Stimulated activated CD8-positive, alpha-beta memory T cell treated with anti-CD3 and anti-CD28 coated beads, Interleukin-2, amount 100 ng/mL, for 1 hour (primary cell): ENCODE measurements around the gene TADA2B.
"Not testable (repeated sequence)": the region's sequence is repeated elsewhere in the genome, so short reads cannot be mapped to it uniquely, and the experiment has no call there.

ENCODE experiments used
- DNase-seq, 2 donors: peaks; one replicate each; pipeline ENCODE4 v3.0.0-alpha.2; 2020; ENCODE audit warnings: low read depth in 2 of 2

Gene TADA2B

DNA sequence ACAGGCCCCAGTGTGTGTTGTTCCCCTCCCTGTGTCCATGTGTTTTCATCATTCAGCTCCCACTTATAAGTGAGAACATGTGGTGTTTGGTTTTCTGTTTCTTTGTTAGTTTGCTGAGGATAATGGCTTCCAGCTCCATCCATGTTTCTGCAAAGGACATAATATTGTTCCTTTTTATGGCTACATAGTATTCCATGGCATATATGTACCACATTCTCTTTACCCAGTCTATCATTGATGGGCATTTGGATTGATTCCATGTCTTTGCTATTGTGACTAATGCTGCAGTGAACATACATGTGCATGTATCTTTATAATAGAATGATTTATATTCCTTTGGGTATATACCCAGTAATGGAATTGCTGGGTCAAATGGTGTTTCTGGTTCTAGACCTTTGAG is 36.3 kb downstream of the TADA2B start:
- not testable (repeated sequence) for DNase-seq

DNA sequence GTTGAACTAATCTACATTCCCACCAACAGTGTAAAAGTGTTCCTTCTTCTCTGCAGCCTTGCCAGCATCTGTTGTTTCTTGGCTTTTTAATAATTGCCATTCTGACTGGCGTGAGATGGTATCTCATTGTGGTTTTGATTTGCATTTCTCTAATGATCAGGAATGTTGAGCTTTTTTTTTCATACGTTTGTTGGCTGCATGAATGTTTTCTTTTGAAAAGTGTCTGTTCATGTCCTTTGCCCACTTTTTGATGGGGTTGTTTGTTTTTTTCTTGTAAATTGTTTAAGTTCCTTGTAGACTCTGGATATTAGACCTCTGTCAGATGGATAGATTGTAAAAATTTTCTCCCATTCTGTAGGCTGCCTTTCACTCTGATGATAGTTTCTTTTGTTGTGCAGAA is 36.7 kb downstream of the TADA2B start:
- DNase-seq, result not testable (repeated sequence)

DNA sequence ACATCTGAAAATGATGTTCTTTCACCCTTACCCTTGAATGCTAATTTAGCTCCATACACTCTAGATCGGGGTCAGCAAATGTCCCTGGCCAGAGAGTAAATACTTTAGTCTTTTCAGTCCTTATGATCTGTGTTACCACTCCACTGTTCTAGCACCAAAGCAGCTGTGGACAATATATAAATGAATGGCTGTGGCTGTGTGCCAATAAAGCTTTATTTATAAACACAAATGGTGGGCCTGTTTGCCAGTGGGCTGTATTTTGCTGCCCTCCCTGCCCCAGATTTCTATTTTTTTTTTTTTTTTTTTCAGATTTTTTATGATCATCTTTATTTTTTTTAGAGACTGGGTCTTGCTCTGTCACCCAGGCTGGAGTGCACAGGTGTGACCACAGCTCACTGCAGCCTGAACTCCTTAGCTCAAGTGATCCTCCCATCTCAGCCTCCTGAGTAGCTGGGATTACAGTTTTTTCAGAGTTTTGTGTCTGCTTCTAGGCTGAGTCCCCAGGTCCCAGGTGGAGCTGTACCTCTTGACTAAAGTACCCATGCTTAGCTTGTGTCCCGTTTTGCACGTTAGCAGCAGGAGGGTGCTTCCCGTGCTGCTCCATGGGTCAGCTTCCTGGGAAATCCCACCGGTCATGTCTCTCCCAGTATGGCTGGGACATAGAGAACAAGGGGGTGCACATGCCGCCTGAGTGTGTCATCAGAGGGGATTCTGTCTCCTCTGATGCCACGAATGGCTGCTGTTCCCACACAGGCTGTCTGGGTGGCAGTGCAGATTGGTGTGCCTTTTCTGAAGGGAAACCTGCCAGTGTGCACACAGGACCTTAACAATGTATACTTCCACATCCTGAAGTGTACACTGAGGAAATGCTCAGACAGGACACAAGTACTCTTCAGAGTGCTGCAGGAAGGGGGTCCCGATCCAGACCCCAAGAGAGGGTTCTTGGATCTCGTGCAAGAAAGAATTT is 40.7 kb downstream of the TADA2B start:
- no peak for DNase-seq

DNA sequence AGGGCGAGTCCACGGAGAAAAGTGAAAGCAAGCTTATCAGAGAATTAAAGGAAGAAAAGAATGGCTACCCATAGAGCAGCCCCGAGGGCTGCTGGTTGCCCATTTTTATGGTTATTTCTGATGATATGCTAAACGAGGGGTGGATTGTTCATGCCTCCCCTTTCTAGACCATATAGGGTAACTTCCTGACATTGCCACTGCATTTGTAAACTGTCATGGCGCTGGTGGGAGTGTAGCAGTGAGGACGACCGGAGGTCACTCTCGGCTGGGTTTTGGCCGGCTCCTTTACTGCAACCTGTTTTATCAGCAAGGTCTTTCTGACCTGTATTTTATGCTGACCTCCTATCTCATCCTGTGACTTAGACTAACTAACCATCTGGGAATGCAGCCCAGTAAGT is 41.4 kb downstream of the TADA2B start:
- not testable (repeated sequence) for DNase-seq

DNA sequence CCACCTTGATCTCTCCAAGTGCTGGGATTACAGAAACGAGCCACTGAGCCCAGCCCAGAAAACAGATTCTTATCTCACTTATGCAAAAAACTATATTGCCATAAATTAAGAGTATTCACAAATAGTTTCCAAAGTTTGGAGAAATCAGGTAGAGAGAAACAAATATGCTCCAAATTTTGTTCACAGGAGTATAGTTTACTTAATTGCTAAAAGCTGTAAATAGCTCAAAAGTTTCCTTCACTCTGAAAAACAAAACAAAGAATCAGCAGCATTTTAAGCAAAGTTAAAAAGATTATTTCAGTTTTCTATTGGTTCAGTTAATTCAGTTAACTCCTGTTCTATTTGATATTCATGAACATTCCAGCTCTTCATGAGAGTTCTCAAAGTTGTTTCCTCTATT is 43.2 kb downstream of the TADA2B start:
- no peak for DNase-seq

DNA sequence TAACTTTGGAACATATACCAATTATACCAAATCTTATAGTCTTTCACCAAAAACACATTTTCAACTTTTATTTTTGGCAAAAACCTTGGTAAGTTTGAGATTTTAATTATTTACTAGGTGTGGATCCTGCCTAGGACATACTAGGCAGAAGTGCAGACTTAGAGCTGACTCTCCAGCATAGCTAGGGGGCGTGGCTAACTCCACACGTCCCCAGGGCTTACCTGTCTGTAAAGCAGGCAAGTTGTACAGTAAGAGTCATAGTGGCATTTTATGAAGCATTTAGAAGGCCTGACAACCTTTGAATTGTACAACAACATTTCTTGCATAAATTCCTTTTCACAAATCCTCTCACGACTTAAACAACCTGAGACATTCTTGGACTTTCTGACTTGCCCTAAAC is 43.9 kb downstream of the TADA2B start:
- DNase-seq, result no peak

DNA sequence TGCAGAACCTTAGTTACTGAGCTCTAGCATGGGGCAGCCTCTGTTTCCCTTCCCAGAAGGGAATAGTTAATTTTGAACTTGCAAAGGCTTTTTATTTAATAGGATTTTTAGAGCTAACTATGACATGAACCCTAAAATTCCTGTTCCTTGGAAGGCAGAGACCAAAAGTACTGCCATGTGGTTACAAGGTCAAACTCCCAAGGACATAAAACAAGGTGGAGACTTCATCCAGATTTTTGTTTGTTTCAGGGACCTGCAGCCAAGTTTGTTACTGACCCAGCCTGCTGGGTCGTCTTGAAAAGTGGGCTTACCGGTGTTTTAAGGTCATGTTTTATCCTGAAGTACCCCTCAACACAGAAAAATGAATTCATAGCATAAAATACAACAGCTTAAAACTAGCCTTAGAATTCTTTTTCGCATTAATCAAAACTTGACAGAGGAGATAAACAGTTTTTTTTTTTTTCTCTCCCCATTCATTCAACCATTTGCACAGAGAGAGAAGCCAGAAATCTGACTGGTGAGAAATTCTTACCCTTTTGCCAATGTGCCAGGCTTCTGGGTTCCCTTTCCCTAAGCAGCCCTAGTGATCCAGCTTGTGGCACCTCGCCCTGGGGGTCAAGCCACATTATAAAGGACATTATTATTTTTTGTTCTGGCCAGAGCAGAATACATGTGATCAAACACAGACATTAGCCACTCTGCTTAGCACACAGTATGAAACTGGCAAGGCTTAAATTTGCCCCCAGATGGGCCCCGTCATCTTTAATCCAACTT is 46.2 kb downstream of the TADA2B start:
- DNase-seq, result no peak

DNA sequence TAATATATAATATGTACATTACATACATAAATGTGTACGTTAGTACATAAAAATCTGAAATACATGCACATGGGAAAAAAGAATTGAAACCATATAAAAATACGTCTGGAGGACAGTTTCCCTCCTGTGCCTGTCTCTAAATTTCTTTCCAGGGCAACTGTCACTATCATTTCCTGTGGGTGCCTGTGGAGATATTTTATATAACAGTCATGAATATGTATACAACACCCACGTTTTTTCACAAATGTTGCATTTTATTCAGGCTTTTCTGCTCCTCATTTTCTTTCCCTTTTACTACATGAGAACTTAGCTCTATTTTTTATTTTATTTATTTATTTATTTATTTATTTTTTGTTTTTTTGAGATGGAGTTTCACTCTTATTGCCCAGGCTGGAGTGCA is 48.9 kb downstream of the TADA2B start:
- no peak for DNase-seq

DNA sequence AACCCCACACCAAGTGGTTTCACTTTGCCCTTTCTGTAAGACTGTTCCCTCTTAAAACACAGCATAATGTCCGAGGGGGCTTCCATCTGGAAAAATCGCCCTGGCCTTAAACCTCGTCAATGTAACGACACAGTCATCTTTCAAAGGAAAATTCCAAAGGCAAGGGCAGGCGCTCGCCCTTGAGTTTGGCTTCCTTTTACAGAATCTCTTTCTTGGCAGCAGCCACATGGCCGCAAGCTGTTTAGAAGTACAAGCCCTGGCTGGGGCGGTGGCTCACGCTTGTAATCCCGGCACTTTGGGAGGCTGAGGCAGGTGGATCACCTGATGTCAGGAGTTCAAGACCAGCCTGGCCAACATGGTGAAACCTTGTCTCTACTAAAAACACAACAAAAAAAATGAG is 51.7 kb downstream of the TADA2B start:
- no peak for DNase-seq

DNA sequence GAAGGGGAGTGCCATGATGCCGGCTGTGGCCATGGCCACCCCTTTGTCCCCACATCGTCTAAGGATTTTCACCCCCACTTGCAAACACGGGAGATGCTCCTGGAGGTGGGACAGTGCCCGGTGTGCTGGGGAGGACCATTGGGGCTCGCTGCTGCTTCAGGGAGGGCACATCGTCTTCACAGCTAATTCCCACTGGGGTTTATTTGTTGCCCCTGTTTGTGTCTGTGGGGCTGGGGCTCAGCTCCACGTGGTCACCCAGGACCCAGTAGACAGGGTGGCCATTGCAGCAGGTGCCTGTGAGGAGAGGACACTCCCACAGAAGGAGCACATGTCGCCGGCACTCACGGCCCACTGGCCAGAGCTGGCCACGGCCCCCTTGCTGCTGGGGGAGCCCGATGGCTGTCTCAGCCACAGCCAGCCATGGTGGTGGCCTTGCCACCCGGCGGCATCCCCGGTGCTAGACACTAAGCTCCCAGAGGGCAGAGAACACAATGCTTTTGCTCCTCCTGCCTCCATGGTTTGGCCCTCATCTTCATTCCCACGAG is 52.5 kb downstream of the TADA2B start:
- no peak for DNase-seq

DNA sequence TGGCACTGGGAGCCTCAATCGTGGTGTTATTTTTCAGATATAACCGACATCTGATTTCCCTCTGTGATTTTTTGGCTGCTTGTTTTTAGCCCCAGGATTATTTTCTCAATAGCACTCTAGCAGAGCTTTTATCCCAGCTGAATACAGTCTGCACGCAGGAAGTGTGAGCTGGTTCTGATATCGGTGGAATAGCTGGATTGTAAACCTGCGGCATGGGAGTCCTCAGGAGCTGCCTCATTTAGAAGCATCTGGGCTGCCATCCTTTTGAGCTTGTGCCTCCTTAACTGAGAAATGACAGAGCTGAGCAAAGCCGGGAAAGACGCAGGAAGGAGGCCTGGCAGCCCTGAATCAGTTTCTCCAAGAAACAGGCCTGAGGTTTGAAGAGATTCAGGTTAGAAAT is 53.1 kb downstream of the TADA2B start:
- no peak for DNase-seq

DNA sequence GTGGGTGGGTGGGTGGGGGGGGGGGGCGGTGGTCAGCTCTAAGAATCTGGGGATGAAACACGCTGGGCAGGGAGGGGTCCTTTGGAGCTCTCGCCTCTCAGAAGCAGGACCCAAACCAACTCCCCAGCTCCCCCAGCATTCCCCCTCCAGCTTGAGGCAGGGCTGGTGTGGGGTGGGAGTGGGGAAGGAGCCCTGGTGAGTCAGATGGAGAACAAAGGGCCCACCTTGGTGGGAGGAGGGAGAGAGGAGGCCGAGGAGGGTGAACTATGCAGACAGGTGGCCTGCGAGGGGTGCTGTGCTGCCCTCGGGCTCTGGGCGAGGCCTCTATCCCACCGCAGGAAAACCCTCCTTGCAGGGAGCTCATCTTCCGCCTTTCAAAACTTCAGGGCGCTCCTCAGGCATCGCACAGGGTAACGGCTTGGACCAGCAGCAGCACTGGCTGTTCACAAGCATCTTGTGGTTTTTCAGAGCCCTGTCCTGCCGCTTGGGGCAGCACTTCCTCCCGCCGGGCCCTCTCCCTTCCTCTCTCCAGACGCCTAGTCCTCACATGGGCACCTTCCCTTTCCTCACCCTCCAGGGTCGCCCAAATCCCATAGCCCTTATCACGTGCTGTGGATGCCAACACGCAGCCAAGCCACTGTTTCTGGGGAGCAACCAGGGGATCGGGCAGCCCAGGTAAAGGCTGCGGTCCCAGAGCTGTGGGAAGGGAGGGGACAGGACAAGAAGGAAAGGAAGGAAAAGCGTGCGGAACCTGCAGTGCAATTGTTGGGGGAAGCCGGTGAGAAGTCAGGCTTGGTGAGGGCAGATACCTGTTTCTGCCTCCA is 58.7 kb downstream of the TADA2B start:
- peak; percentile 9 to 26 for DNase-seq

DNA sequence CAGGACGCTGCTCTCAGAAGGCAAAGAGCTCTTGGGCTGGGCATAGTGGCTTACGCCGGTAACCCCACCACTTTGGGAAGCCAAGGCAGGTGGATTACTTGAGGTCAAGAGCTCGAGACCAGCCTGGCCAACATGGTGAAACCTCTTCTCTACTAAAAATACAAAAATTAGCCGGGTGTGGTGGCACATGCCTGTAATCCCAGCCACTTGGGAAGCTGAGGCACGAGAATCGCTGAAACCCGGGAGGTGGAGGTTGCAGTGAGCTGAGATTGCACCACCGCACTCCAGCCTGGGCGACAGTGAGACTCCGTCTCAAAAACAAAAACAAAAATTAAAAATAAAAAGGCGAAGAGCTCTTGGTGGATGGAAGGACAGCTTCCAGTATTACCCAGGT is 59.3 kb downstream of the TADA2B start:
- DNase-seq, result not testable (repeated sequence)

DNA sequence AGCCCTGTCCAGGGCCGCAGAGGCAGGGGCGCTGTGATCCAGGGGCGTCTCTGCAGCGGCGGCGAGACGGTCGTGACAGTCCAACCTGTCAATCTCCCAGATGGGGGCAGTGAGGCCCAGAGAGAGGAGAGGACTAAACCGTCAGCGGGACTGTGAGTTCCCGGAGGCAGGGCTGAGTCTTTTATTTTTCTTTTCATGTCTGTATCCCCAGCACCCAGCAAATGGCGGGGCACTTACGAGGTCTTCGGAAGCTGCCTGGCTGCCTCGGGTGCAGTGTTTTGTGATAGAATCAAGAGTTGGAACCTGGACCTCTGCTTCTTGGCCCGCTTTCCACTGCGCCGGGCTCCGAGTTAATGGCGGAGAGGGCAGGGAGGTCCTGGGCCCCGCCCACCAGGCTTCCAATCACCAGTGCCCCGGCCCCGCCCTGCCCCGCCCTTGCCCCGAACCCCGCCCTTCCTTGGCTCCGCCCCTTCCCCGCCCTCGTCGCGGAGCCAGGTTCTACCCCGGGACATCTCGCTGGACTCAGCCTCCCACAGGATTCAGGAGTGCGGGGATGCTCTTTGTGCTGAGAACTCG is 59.9 kb downstream of the TADA2B start:
- DNase-seq, result peak; percentile 47 to 71

DNA sequence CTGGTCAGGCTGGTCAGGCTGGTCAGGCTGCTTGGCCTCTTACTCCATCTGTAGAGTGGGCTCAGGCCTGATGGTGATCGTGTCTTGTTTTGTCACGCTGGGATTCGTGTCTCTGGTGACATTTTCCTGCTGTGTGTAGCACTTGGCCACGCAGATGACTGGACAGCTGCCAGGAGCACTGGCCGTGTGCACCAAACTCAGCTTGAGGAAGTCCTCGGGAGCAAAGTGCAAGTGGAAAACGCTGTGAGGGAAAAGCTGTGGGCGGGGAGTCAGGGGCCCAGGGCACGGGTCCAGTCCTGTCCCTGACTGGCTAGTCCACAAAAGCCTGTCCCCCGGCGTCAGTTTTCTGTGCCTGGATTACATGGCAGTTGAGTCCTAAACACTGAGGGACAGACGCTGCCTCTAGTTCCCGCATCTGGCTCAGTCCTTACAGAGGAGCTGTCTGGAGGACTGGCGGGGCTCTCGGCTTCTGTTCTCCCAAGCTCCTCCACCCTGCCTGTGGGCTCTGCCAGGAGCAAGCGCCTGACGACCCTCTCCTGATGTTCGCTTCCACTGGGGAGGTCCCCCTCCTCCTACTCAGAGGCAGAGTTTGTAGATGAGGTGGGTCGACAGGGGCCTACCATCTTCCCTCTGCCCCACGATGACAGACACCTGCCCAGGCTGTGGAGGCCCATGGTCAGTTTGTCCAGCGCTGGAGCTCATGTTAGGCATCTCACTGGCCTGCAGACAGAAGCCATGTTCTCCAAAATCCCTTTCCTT is 60.6 kb downstream of the TADA2B start:
- DNase-seq, result no peak

DNA sequence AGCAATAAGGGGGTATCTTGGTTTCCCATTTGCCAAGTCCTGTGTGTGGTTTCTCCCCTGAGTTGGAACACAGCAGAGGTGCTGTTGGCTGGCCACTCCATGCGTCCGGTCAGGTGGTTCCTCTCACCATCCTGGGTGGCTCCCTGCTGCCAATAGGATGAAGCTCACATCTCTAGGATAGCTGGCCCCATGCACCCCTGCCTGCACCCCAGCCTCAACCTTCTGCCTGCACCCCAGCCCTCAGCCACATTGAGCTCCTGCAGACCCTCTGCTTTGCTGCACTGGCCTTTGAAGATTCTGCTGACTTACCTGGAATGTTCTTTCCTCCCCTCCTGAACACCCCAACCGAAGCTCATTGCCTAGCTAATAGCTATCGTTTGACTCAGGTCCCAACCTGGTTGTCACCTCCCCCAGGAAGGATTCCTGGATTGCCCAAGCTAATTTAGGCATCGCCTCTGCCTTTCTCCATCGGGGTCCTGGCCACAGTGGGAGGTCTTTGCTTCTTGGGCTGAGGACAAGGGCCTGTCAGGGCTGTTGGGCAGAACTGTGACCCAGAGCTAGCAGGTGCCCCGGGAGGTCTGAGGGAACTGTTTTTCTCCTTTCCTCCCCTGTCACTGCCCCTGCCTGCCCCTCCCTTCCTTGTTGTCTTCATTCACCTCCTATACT is 61.3 kb downstream of the TADA2B start:
- no peak for DNase-seq

DNA sequence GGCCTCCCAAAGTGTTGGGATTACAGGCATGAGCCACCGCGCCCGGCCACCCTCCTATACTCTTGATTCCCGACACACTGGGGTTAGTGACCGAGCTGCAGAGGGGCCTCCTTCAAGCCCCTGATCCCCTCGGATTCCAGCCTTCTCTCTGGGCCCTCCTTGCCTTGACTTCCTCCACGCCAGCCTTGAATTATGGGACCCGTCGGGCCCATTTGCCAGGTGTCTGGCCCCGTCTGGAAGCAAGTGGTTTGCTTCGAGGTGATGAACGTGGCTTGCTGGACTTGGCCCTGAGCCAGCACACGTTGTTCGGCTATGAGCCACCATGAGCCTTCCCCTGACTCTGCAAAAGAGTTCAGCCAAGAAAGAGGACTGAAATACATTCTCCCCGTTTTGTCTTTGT is 62.1 kb downstream of the TADA2B start:
- DNase-seq, result no peak

DNA sequence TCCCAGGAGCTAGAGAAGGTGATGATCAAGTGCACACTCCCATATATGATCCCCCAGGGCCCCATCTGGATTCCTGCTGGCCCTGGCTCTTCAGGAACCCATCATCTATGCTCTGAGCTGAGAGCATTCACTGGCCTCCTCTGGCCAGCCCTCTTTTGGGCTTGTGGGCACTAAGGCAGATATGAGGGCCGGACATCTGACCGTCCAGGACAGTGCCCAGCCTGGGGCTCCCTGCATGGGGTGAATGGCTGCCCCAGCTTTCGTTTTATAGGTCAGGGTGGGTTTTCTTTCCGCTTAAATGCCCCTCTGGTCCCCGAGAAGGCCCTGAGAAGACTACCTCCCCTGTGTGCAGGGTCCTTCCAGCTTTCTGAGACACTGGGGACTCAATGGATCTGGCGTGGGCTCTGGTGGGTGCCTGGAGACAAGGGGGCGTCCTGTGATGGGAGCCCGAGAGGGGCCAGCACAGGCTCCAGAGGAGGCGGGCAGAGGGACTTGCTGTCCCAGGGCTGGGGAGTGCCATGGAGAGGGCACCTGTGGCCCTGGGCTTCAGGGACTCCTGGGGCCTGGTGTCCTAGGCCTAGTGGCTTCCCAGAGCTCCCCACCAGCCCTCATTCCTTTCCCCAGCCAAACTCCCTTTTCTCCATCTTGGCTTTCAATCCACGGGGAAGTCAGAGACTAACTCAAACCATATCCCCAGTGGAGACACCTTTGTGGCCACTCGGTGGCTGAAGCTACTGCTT is 64.2 kb downstream of the TADA2B start:
- DNase-seq, result no peak
